22Rv1 (cell line): ENCODE data around the gene TBC1D19.

Experiments
- CTCF ChIP-seq: fragments of 450-650 bp; IDR thresholded peaks from 2 replicates; pipeline ENCODE4 v1.5.1; 2017; ENCODE audit warnings: mild to moderate bottlenecking
- ZFX ChIP-seq: fragments of 450-650 bp; IDR thresholded peaks from 2 replicates; pipeline ENCODE4 v1.6.1; 2017; ENCODE audit warnings: antibody characterized with exemption, borderline replicate concordance

GRCh38 chr4:26613735-26614134, 29.9 kb downstream of the TBC1D19 start:
- no peak for TF ChIP-seq CTCF
- TF ChIP-seq ZFX, result no peak
